Non-pigmented ciliary epithelial cell (primary cell): ENCODE results near the gene CD36.
A peak's percentile ranks its signal among the peaks of the same experiment; 100 is the strongest.

Experiments
- DNase-seq: peaks from one replicate; pipeline ENCODE4 v3.0.0-alpha.2; 2010; ENCODE audit warnings: low read depth

CD36 gene

GRCh38 chr7:80705130-80705781 is 66.8 kb downstream of the CD36 start:
- DNase-seq, result no peak

GRCh38 chr7:80707318-80707717 is 68.9 kb downstream of the CD36 start:
- no peak for DNase-seq

GRCh38 chr7:80708123-80708522 is 69.7 kb downstream of the CD36 start:
- no peak for DNase-seq

- no peak for DNase-seq
Observed at GRCh38 chr7:80711531-80711930, 73.1 kb downstream of the CD36 start.

GRCh38 chr7:80719261-80719660 is 80.8 kb downstream of the CD36 start:
- DNase-seq, result no peak

- no peak for DNase-seq
Observed at GRCh38 chr7:80720146-80720545, 81.7 kb downstream of the CD36 start.

- DNase-seq, result no peak
Observed at GRCh38 chr7:80721883-80722615, 83.6 kb downstream of the CD36 start.

- peak; percentile 100 for DNase-seq
Observed at GRCh38 chr7:80722616-80723195, 84.3 kb downstream of the CD36 start.

- peak; percentile 52 for DNase-seq
Observed at GRCh38 chr7:80724249-80724871, 85.9 kb downstream of the CD36 start.

- no peak for DNase-seq
Observed at GRCh38 chr7:80725181-80725611, 86.8 kb downstream of the CD36 start.
